ENCODE measurements around the gene PPFIBP1.
A peak's percentile ranks its signal among the peaks of the same experiment; 100 is the strongest.
"Not testable (repeated sequence)": the region's sequence is repeated elsewhere in the genome, so short reads cannot be mapped to it uniquely, and the experiment has no call there.

Gene PPFIBP1

DNA sequence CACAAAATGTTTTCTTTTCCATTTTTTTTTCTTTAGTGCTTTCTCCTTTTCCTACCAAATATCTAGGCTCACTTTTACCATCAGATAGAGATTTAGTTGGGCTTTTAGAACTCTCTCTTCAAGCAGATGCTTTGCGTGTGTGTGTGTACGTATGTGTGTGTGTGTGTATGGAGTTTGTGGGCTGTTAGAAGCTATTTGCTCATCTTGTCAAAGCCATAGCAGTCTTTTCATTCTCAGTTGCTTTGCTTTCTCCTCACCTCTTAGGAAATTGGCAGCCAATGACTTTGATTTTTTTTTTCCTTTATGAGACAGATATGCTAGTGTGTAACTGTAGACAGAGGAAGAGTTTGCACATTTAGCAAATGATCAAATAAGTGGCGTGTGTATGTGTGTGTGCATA is 57.8 kb downstream of the PPFIBP1 start:
- H3K79me1 ChIP-seq (ENCODE audit: low read length); H3K27ac ChIP-seq (ENCODE audit: low read depth, low read length); H3K9ac ChIP-seq (ENCODE audit: low read length); H4K12ac ChIP-seq (ENCODE audit: low read depth, low read length); H3K14ac ChIP-seq (ENCODE audit: low read length); H3K4me2 ChIP-seq (ENCODE audit: low read length); DNase-seq; H2BK12ac ChIP-seq (ENCODE audit: low read length); H2AFZ ChIP-seq (ENCODE audit: insufficient read depth, low read length, poor library complexity); H4K91ac ChIP-seq (ENCODE audit: low read depth, low read length); H2BK120ac ChIP-seq (ENCODE audit: insufficient read depth, low read length, poor library complexity); H2BK5ac ChIP-seq (ENCODE audit: low read depth, low read length, poor library complexity); H3K4me3 ChIP-seq (ENCODE audit: low read depth, low read length); H2AK5ac ChIP-seq (ENCODE audit: low read length); H3K9me3 ChIP-seq (ENCODE audit: insufficient read depth, low read depth, low read length); H3K18ac ChIP-seq (ENCODE audit: low read length); H3K79me2 ChIP-seq (ENCODE audit: control insufficient read depth, insufficient read depth, low read length, poor library complexity); H3K23ac ChIP-seq (ENCODE audit: low read length); H4K8ac ChIP-seq (ENCODE audit: low read depth, low read length); H3K4me1 ChIP-seq (ENCODE audit: control insufficient read depth in 1 of 2, insufficient read depth in 2 of 2, low read length in 2 of 2); H3K4ac ChIP-seq (ENCODE audit: low read depth, low read length); H3K27me3 ChIP-seq (ENCODE audit: insufficient read depth, low read length): not testable (repeated sequence)
- H3K36me3 ChIP-seq (ENCODE audit: control insufficient read depth in 1 of 2, insufficient read depth in 2 of 2, low read length in 2 of 2), result peaks cover 10 to 13% of the 10 kb centered on the region in 2 experiments
- no CpG with 5 or more reads among the region's 3 CpGs for WGBS (ENCODE audit: extremely low coverage, insufficient coverage, insufficient read length)

DNA sequence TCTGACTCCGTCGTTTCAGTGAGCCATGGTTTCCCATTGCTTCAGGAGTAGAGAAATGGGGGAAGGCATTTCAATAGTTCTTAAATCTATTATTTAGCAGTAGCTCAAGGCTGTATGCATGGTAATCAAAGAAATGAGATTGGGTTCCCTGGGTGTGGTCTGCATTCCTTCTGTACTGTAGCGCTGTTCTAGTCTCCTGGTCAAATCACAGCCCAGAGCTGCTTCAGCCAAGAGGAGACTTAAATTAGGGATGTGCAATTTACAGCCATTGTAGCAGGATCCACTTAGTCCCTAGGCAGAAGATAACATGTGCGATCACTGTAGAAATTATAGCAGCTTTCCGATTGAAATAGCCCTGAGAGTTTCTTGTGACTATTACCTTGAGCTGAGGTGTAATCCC is 58.4 kb downstream of the PPFIBP1 start:
- H3K18ac ChIP-seq (ENCODE audit: low read length); DNase-seq; H4K91ac ChIP-seq (ENCODE audit: low read depth, low read length); H3K14ac ChIP-seq (ENCODE audit: low read length); H2BK5ac ChIP-seq (ENCODE audit: low read depth, low read length, poor library complexity); H3K79me1 ChIP-seq (ENCODE audit: low read length); H3K23ac ChIP-seq (ENCODE audit: low read length); H2BK12ac ChIP-seq (ENCODE audit: low read length); H4K8ac ChIP-seq (ENCODE audit: low read depth, low read length); H3K4me2 ChIP-seq (ENCODE audit: low read length); H4K12ac ChIP-seq (ENCODE audit: low read depth, low read length); H2AFZ ChIP-seq (ENCODE audit: insufficient read depth, low read length, poor library complexity); H3K9ac ChIP-seq (ENCODE audit: low read length); H2BK120ac ChIP-seq (ENCODE audit: insufficient read depth, low read length, poor library complexity); H3K27ac ChIP-seq (ENCODE audit: low read depth, low read length); H3K79me2 ChIP-seq (ENCODE audit: control insufficient read depth, insufficient read depth, low read length, poor library complexity); H3K4me3 ChIP-seq (ENCODE audit: low read depth, low read length); H3K4me1 ChIP-seq (ENCODE audit: control insufficient read depth in 1 of 2, insufficient read depth in 2 of 2, low read length in 2 of 2); H2AK5ac ChIP-seq (ENCODE audit: low read length); H3K27me3 ChIP-seq (ENCODE audit: insufficient read depth, low read length); H3K4ac ChIP-seq (ENCODE audit: low read depth, low read length); H3K9me3 ChIP-seq (ENCODE audit: insufficient read depth, low read depth, low read length): not testable (repeated sequence)
- WGBS (ENCODE audit: extremely low coverage, insufficient coverage, insufficient read length), result no CpG with 5 or more reads among the region's 5 CpGs
- peaks cover 10 to 13% of the 10 kb centered on the region in 2 experiments for H3K36me3 ChIP-seq (ENCODE audit: control insufficient read depth in 1 of 2, insufficient read depth in 2 of 2, low read length in 2 of 2)

DNA sequence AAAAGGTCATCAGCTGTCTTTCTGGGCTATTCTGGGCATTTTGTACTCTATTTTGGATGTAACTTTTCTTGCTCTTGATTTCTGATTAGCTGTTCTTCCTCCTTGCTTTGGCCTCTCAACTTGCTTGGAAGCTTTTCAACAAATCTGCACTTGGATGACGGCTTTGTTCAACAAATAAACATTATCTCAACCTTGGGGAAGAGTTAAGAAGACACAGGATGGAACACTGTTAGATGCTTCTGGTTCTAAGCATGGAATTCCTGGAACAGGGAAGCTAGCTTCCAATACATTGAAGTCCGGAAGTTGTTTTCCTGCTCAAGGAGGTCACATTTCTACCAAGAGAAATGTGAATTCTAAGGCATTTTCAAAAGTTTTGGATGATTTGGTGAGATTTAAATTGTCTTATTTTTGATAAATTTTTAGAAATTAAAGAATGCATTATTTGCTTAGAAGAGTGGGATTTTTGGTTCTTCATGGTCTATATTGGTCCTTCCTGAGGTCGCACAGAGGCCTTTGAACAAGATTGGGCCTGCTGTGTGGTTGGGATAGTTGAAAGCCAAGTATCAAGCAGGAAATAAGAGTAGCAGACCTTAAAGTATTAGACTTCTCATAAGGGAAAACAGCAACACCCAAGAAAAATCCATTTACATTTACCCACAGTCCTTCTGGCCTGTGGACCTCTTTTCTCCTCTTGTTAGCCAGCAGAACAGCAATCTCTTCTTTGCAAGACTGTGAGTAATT is 59.2 kb downstream of the PPFIBP1 start:
- H3K9me3 ChIP-seq (ENCODE audit: insufficient read depth, low read depth, low read length), result no peaks in the 10 kb centered on the region
- no peak overlapping the region for H2BK5ac ChIP-seq (ENCODE audit: low read depth, low read length, poor library complexity)
- WGBS (ENCODE audit: extremely low coverage, insufficient coverage, insufficient read length), result no CpG with 5 or more reads among the region's 3 CpGs
- DNase-seq, result no peak
- H3K23ac ChIP-seq (ENCODE audit: low read length), result no peak overlapping the region
- no peak overlapping the region for H3K27ac ChIP-seq (ENCODE audit: low read depth, low read length)
- no peaks in the 10 kb centered on the region for H3K4me1 ChIP-seq (ENCODE audit: control insufficient read depth in 1 of 2, insufficient read depth in 2 of 2, low read length in 2 of 2)
- no peak overlapping the region for H3K18ac ChIP-seq (ENCODE audit: low read length)
- H3K4me3 ChIP-seq (ENCODE audit: low read depth, low read length), result no peak overlapping the region
- no peak overlapping the region for H2BK120ac ChIP-seq (ENCODE audit: insufficient read depth, low read length, poor library complexity)
- no peak overlapping the region for H2AK5ac ChIP-seq (ENCODE audit: low read length)
- no peak overlapping the region for H3K4ac ChIP-seq (ENCODE audit: low read depth, low read length)
- no peak overlapping the region for H4K8ac ChIP-seq (ENCODE audit: low read depth, low read length)
- no peak overlapping the region for H2AFZ ChIP-seq (ENCODE audit: insufficient read depth, low read length, poor library complexity)
- H4K91ac ChIP-seq (ENCODE audit: low read depth, low read length), result no peak overlapping the region
- H2BK12ac ChIP-seq (ENCODE audit: low read length), result no peak overlapping the region
- no peak overlapping the region for H3K9ac ChIP-seq (ENCODE audit: low read length)
- no peaks in the 10 kb centered on the region for H3K79me1 ChIP-seq (ENCODE audit: low read length)
- H3K36me3 ChIP-seq (ENCODE audit: control insufficient read depth in 1 of 2, insufficient read depth in 2 of 2, low read length in 2 of 2), result peaks cover 10 to 13% of the 10 kb centered on the region in 2 experiments
- H3K4me2 ChIP-seq (ENCODE audit: low read length), result no peak overlapping the region
- H3K27me3 ChIP-seq (ENCODE audit: insufficient read depth, low read length), result no peaks in the 10 kb centered on the region
- no peak overlapping the region for H3K14ac ChIP-seq (ENCODE audit: low read length)
- peaks cover 5% of the 10 kb centered on the region for H3K79me2 ChIP-seq (ENCODE audit: control insufficient read depth, insufficient read depth, low read length, poor library complexity)
- no peak overlapping the region for H4K12ac ChIP-seq (ENCODE audit: low read depth, low read length)

DNA sequence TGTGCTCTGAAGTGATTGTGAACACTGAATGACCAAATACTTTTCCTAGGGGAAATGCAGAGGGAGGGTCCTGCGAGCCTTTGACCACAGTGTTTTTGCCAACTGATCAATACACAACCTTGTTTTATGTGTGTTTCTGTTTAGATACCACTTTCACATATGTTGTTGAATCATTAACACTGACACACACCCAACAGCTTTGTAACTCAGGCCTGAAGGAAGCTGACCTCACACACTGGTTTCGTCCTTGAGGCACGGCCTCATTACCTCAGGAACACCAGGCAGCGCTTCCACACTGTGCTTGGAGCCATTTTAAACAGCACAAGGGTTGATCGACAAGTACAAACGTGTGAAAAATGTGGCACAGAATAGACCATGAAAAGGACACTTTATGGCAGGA is 60.0 kb downstream of the PPFIBP1 start:
- Histone ChIP-seq H3K9ac (ENCODE audit: low read length) (no peak overlapping the region), H2AK5ac (ENCODE audit: low read length) (no peak overlapping the region), H2BK5ac (ENCODE audit: low read depth, low read length, poor library complexity) (no peak overlapping the region), H4K8ac (ENCODE audit: low read depth, low read length) (no peak overlapping the region), H3K23ac (ENCODE audit: low read length) (no peak overlapping the region), H3K4ac (ENCODE audit: low read depth, low read length) (peak overlapping the region; percentile 25), H3K18ac (ENCODE audit: low read length) (peak overlapping the region; percentile 4), H3K79me1 (ENCODE audit: low read length) (no peaks in the 10 kb centered on the region), H3K27me3 (ENCODE audit: insufficient read depth, low read length) (no peaks in the 10 kb centered on the region), H3K79me2 (ENCODE audit: control insufficient read depth, insufficient read depth, low read length, poor library complexity) (peaks cover 5% of the 10 kb centered on the region), H4K91ac (ENCODE audit: low read depth, low read length) (no peak overlapping the region), H3K4me1 (ENCODE audit: control insufficient read depth in 1 of 2, insufficient read depth in 2 of 2, low read length in 2 of 2) (no peaks in the 10 kb centered on the region), H3K9me3 (ENCODE audit: insufficient read depth, low read depth, low read length) (no peaks in the 10 kb centered on the region), H3K4me3 (ENCODE audit: low read depth, low read length) (no peak overlapping the region), H3K4me2 (ENCODE audit: low read length) (no peak overlapping the region), H3K36me3 (ENCODE audit: control insufficient read depth in 1 of 2, insufficient read depth in 2 of 2, low read length in 2 of 2) (peaks cover 9 to 10% of the 10 kb centered on the region in 2 experiments), H2BK12ac (ENCODE audit: low read length) (no peak overlapping the region), H4K12ac (ENCODE audit: low read depth, low read length) (no peak overlapping the region), H3K14ac (ENCODE audit: low read length) (no peak overlapping the region), H2BK120ac (ENCODE audit: insufficient read depth, low read length, poor library complexity) (no peak overlapping the region), H3K27ac (ENCODE audit: low read depth, low read length) (no peak overlapping the region), H2AFZ (ENCODE audit: insufficient read depth, low read length, poor library complexity) (peak overlapping the region; percentile 40)
- DNase-seq, result no peak
- no CpG with 5 or more reads among the region's 6 CpGs for WGBS (ENCODE audit: extremely low coverage, insufficient coverage, insufficient read length)

All from trophoblast cell (in vitro differentiated cells and primary cell).